ENCODE data around the gene ZSWIM3. TPM values are rescaled to one million over a fixed set of nuclear protein-coding genes. Genes with fewer than 3 reads are reported as not detected.
A peak's percentile ranks its signal among the peaks of the same experiment; 100 is the strongest.

ZSWIM3 gene
- total and polyA plus RNA-seq, 2 of the 13 experiments (the other 11 are each of a cell fraction or from before 2014, with no cell fraction given) = 5.2 to 5.8 TPM

- TF ChIP-seq ZNF580 (CRISPR knock-in tag; IDR thresholded peaks at IDR 0.05; ENCODE audit: borderline replicate concordance, low read depth) (no peak), ZNF431 (CRISPR knock-in tag; IDR thresholded peaks at IDR 0.05; ENCODE audit: borderline replicate concordance, low read depth) (no peak), PRDM15 (CRISPR knock-in tag; IDR thresholded peaks at IDR 0.05) (peak; percentile 73; the same call in 1 of the 2 replicates), MYC (CRISPR knock-in tag; IDR thresholded peaks at IDR 0.05; ENCODE audit: borderline replicate concordance) (0 out of 2 replicates have a peak, but pooled peaks have one; percentile 26), TSC22D2 (CRISPR knock-in tag; IDR thresholded peaks at IDR 0.05; ENCODE audit: borderline replicate concordance) (no peak), MED13 (CRISPR knock-in tag; IDR thresholded peaks at IDR 0.05) (no peak), FOXJ3 (CRISPR knock-in tag; IDR thresholded peaks at IDR 0.05; ENCODE audit: borderline replicate concordance) (no peak), ZNF687 (CRISPR knock-in tag; IDR thresholded peaks at IDR 0.05) (peak; percentile 35; the same call in 1 of the 2 replicates), RBM22 (optimal IDR thresholded peaks at IDR 0.05; ENCODE audit: low read length) (no peak), ZNF263 (CRISPR knock-in tag; IDR thresholded peaks at IDR 0.05) (peak; percentile 11; the same call in 1 of the 2 replicates), HIVEP1 (CRISPR knock-in tag; IDR thresholded peaks at IDR 0.05) (no peak), ARNT2 (CRISPR knock-in tag; IDR thresholded peaks at IDR 0.05; ENCODE audit: low read depth) (0 out of 2 replicates have a peak, but pooled peaks have one; percentile 40), ZNF124 (CRISPR knock-in tag; IDR thresholded peaks at IDR 0.05) (no peak), ZFP36L1 (CRISPR knock-in tag; IDR thresholded peaks at IDR 0.05) (0 out of 2 replicates have a peak, but pooled peaks have one; percentile 55), ZNF891 (CRISPR knock-in tag; IDR thresholded peaks at IDR 0.05) (0 out of 2 replicates have a peak, but pooled peaks have one; percentile 34), ZNF282 (IDR thresholded peaks at IDR 0.05; ENCODE audit: partially characterized antibody) (no peak), TOE1 (CRISPR knock-in tag; IDR thresholded peaks at IDR 0.05) (no peak), ONECUT2 (CRISPR knock-in tag; IDR thresholded peaks at IDR 0.05) (no peak), ZNF33B (CRISPR knock-in tag; IDR thresholded peaks at IDR 0.05) (no peak), ZNF570 (CRISPR knock-in tag; IDR thresholded peaks at IDR 0.05; ENCODE audit: borderline replicate concordance) (no peak), ZBTB3 (CRISPR knock-in tag; IDR thresholded peaks at IDR 0.05; ENCODE audit: borderline replicate concordance, low read depth) (no peak), RFX5 (IDR thresholded peaks at IDR 0.05; ENCODE audit: low read depth, low read length) (no peak), E2F5 (CRISPR knock-in tag; conservative IDR thresholded peaks at IDR 0.05) (no peak)
Observed at GRCh38 chr20:45917790-45918141, 60.4 kb downstream of the ZSWIM3 start (continued).

Measured in HepG2 (cell line).